K562 (cell line): ENCODE data around the gene CDC14B. TPM values are rescaled to one million over a fixed set of nuclear protein-coding genes. Genes with fewer than 3 reads are reported as not detected.
A peak's percentile ranks its signal among the peaks of the same experiment; 100 is the strongest.

ENCODE experiments used
- BRD9 ChIP-seq: fragments of 450-650 bp; IDR thresholded peaks from 2 replicates; pipeline ENCODE4 v1.6.1; 2018; ENCODE audit warnings: low read depth; ENCODE audit not compliant: partially characterized antibody
- CREM ChIP-seq: IDR thresholded peaks from 2 replicates; pipeline ENCODE4 v1.6.1; 2014; ENCODE audit warnings: antibody characterized with exemption, low read depth
- DNMT1 ChIP-seq: fragments of 450-650 bp; IDR thresholded peaks from 2 replicates; pipeline ENCODE4 v1.6.1; 2016; ENCODE audit warnings: antibody characterized with exemption, mild to moderate bottlenecking
- TCF3 ChIP-seq: sonication (generic); formaldehyde crosslinking; IDR thresholded peaks from 2 replicates; pipeline ENCODE4 v1.4.0; 2020; ENCODE audit warnings: mild to moderate bottlenecking, missing genetic modification reagents
- TFAM ChIP-seq: fragments of 250-450 bp; sonication (Bioruptor Pico); conservative IDR thresholded peaks from 2 replicates; pipeline ENCODE4 v1.5.0; 2021; ENCODE audit warnings: mild to moderate bottlenecking, moderate library complexity
- ZNF384 ChIP-seq: IDR thresholded peaks from 2 replicates; pipeline ENCODE4 v1.6.1; 2012; ENCODE audit warnings: low read depth, low read length, improper control_type of control experiment
- polyA plus RNA-seq, 8 experiments: library from polyadenylated mRNA; depleted of rRNA in 4 of 8; stranded (reverse) in 5 of 8; unstranded in 3 of 8; fragments of >200 nt; fragmentation: Nextera tagmentation in 2 of 8; fragmentation: Illumina TruSeq in 1 of 8; extraction: Ambion mirVana in 2 of 8; extraction: Trizol in 1 of 8; gene quantifications; 2 replicates each; pipeline versions ENCODE4 v1.2.1 to v1.2.3, GENCODE V29; 2011 to 2014; ENCODE audit warnings: inconsistent platforms in 1 of 8, missing spikeins in 1 of 8
- total RNA-seq, 7 experiments: library from RNA; depleted of rRNA in 6 of 7; stranded (reverse); fragments of >200 nt in 6 of 7; fragmentation: Illumina TruSeq in 2 of 7; extraction: Trizol in 2 of 7; gene quantifications; 2 replicates each; pipeline versions ENCODE4 v1.2.1 to v1.2.3, GENCODE V29; 2011 to 2021; ENCODE audit warnings: low replicate concordance in 1 of 7
- TF ChIP-seq, protein P1 (sequence below): fragments of 200-800 bp; sonication (Bioruptor generic); IDR thresholded peaks from 2 replicates; pipeline ENCODE4 v1.6.1; 2017; ENCODE audit warnings: missing genetic modification characterization, missing compliant biosample characterization
- TF ChIP-seq, protein P2 (sequence below): fragments of 250-450 bp; sonication (Bioruptor Pico); IDR thresholded peaks from 2 replicates; pipeline ENCODE4 v1.9.0; 2021; ENCODE audit warnings: mild to moderate bottlenecking, inconsistent platforms
- TF ChIP-seq, protein P3 (sequence below): fragments of 450-650 bp; IDR thresholded peaks from 2 replicates; pipeline ENCODE4 v1.6.1; 2016; ENCODE audit warnings: mild to moderate bottlenecking, moderate library complexity
- TF ChIP-seq, protein P4 (sequence below): fragments of 450-650 bp; formaldehyde crosslinking; IDR thresholded peaks from 2 replicates; pipeline ENCODE4 v1.4.0; 2020; ENCODE audit warnings: mild to moderate bottlenecking, mixed read lengths

Gene CDC14B
- total and polyA plus RNA-seq, 9 of the 15 experiments (the other 6 are each of a cell fraction or from before 2014, with no cell fraction given): 1.4 to 6.0 (median 3.8) TPM

DNA sequence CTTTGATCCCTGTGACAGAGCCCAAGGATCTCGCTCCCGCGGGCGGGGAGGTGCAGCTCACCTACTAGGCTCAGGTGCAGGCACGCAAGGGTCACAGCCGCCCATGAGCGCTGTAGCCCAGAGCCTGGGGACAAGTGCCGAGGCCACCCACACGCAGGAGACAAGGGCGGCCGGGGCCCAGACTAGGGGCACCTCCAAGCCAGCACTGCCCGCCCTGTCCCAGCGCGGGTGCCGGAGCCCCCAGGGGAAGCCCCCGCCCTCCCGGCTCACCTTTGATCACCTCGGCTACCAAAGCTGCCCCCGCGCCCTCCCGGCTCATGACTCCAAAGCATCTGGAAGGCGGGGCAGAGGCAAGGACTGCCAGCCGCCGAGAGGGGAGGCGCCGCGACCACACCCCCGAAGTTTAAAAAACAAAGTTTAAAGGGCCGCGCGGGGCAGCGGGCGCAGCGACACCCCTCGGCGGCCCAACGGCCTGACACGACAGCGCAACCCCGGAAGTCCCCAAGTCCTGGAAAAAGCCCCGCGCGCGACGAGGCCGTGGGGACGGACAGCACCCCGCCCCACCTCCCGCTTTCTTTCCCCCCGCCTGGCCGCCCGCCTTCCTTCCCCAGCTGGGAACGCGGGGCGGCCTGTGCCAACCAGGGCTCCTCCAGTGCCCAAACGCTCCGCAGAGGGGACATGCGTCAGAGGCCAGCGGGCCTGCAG, 53.0 kb downstream of the CDC14B start (continued):
- TF ChIP-seq CREM (peak; percentile 69), BRD9 (no peak), TCF3 (CRISPR knock-in tag) (no peak), TFAM (CRISPR knock-in tag) (no peak), DNMT1 (no peak), ZNF384 (peak; percentile 24; the same call in 1 of the 2 replicates)
- TF ChIP-seq, protein P1, sequence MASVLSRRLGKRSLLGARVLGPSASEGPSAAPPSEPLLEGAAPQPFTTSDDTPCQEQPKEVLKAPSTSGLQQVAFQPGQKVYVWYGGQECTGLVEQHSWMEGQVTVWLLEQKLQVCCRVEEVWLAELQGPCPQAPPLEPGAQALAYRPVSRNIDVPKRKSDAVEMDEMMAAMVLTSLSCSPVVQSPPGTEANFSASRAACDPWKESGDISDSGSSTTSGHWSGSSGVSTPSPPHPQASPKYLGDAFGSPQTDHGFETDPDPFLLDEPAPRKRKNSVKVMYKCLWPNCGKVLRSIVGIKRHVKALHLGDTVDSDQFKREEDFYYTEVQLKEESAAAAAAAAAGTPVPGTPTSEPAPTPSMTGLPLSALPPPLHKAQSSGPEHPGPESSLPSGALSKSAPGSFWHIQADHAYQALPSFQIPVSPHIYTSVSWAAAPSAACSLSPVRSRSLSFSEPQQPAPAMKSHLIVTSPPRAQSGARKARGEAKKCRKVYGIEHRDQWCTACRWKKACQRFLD (CRISPR knock-in tag): no peak
- TF ChIP-seq, protein P2, sequence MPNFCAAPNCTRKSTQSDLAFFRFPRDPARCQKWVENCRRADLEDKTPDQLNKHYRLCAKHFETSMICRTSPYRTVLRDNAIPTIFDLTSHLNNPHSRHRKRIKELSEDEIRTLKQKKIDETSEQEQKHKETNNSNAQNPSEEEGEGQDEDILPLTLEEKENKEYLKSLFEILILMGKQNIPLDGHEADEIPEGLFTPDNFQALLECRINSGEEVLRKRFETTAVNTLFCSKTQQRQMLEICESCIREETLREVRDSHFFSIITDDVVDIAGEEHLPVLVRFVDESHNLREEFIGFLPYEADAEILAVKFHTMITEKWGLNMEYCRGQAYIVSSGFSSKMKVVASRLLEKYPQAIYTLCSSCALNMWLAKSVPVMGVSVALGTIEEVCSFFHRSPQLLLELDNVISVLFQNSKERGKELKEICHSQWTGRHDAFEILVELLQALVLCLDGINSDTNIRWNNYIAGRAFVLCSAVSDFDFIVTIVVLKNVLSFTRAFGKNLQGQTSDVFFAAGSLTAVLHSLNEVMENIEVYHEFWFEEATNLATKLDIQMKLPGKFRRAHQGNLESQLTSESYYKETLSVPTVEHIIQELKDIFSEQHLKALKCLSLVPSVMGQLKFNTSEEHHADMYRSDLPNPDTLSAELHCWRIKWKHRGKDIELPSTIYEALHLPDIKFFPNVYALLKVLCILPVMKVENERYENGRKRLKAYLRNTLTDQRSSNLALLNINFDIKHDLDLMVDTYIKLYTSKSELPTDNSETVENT: no peak
- TF ChIP-seq, protein P3, sequence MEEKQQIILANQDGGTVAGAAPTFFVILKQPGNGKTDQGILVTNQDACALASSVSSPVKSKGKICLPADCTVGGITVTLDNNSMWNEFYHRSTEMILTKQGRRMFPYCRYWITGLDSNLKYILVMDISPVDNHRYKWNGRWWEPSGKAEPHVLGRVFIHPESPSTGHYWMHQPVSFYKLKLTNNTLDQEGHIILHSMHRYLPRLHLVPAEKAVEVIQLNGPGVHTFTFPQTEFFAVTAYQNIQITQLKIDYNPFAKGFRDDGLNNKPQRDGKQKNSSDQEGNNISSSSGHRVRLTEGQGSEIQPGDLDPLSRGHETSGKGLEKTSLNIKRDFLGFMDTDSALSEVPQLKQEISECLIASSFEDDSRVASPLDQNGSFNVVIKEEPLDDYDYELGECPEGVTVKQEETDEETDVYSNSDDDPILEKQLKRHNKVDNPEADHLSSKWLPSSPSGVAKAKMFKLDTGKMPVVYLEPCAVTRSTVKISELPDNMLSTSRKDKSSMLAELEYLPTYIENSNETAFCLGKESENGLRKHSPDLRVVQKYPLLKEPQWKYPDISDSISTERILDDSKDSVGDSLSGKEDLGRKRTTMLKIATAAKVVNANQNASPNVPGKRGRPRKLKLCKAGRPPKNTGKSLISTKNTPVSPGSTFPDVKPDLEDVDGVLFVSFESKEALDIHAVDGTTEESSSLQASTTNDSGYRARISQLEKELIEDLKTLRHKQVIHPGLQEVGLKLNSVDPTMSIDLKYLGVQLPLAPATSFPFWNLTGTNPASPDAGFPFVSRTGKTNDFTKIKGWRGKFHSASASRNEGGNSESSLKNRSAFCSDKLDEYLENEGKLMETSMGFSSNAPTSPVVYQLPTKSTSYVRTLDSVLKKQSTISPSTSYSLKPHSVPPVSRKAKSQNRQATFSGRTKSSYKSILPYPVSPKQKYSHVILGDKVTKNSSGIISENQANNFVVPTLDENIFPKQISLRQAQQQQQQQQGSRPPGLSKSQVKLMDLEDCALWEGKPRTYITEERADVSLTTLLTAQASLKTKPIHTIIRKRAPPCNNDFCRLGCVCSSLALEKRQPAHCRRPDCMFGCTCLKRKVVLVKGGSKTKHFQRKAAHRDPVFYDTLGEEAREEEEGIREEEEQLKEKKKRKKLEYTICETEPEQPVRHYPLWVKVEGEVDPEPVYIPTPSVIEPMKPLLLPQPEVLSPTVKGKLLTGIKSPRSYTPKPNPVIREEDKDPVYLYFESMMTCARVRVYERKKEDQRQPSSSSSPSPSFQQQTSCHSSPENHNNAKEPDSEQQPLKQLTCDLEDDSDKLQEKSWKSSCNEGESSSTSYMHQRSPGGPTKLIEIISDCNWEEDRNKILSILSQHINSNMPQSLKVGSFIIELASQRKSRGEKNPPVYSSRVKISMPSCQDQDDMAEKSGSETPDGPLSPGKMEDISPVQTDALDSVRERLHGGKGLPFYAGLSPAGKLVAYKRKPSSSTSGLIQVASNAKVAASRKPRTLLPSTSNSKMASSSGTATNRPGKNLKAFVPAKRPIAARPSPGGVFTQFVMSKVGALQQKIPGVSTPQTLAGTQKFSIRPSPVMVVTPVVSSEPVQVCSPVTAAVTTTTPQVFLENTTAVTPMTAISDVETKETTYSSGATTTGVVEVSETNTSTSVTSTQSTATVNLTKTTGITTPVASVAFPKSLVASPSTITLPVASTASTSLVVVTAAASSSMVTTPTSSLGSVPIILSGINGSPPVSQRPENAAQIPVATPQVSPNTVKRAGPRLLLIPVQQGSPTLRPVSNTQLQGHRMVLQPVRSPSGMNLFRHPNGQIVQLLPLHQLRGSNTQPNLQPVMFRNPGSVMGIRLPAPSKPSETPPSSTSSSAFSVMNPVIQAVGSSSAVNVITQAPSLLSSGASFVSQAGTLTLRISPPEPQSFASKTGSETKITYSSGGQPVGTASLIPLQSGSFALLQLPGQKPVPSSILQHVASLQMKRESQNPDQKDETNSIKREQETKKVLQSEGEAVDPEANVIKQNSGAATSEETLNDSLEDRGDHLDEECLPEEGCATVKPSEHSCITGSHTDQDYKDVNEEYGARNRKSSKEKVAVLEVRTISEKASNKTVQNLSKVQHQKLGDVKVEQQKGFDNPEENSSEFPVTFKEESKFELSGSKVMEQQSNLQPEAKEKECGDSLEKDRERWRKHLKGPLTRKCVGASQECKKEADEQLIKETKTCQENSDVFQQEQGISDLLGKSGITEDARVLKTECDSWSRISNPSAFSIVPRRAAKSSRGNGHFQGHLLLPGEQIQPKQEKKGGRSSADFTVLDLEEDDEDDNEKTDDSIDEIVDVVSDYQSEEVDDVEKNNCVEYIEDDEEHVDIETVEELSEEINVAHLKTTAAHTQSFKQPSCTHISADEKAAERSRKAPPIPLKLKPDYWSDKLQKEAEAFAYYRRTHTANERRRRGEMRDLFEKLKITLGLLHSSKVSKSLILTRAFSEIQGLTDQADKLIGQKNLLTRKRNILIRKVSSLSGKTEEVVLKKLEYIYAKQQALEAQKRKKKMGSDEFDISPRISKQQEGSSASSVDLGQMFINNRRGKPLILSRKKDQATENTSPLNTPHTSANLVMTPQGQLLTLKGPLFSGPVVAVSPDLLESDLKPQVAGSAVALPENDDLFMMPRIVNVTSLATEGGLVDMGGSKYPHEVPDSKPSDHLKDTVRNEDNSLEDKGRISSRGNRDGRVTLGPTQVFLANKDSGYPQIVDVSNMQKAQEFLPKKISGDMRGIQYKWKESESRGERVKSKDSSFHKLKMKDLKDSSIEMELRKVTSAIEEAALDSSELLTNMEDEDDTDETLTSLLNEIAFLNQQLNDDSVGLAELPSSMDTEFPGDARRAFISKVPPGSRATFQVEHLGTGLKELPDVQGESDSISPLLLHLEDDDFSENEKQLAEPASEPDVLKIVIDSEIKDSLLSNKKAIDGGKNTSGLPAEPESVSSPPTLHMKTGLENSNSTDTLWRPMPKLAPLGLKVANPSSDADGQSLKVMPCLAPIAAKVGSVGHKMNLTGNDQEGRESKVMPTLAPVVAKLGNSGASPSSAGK: peak; percentile 68
- TF ChIP-seq, protein P4, sequence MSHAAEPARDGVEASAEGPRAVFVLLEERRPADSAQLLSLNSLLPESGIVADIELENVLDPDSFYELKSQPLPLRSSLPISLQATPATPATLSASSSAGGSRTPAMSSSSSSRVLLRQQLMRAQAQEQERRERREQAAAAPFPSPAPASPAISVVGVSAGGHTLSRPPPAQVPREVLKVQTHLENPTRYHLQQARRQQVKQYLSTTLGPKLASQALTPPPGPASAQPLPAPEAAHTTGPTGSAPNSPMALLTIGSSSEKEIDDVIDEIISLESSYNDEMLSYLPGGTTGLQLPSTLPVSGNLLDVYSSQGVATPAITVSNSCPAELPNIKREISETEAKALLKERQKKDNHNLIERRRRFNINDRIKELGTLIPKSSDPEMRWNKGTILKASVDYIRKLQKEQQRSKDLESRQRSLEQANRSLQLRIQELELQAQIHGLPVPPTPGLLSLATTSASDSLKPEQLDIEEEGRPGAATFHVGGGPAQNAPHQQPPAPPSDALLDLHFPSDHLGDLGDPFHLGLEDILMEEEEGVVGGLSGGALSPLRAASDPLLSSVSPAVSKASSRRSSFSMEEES (CRISPR knock-in tag): no peak
